ENCODE results near the gene CDC42EP2. TPM values are rescaled to one million over a fixed set of nuclear protein-coding genes. Genes with fewer than 3 reads are reported as not detected.
"Not testable (repeated sequence)": the region's sequence is repeated elsewhere in the genome, so short reads cannot be mapped to it uniquely, and the experiment has no call there.

The CDC42EP2 gene
- total RNA-seq, 5 donors from 2014 or later (not counting 1 experiment from before 2014, with no cell fraction given) = 0.69 to 2.4 (median 0.79) TPM

DNA sequence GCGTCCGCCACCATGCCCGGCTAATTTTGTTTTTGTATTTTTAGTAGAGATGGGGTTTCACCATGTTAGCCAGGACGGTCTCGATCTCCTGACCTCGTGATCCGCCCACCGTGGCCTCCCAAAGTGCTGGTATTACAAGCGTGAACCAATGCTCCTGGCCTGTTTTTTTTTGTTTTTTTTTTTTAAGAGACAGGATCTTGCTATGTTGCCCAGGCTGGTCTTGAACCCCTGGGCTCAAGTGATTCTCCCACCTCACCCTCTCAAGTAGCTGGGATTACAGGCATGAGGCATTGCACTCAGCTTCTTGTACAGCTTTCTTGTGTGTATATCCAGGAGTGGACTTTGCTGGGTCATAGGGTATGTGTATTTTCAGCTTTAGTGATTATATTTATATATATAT, 17.9 kb downstream of the CDC42EP2 start:
- H3K27me3 Mint-ChIP-seq; H3K9me3 Mint-ChIP-seq; H3K9me3 ChIP-seq; H3K4me3 Mint-ChIP-seq; H3K27me3 ChIP-seq (replicated peaks in 1 of 2; ENCODE audit: control insufficient read depth in 2 of 2, extremely low read depth in 1 of 2, insufficient read depth in 2 of 2, low read length in 1 of 2); DNase-seq; H3K27ac ChIP-seq (ENCODE audit: low read length); H3K36me3 ChIP-seq (ENCODE audit: control insufficient read depth in 2 of 2, extremely low read depth in 1 of 2, insufficient read depth in 1 of 2, low read length in 1 of 2); H3K36me3 Mint-ChIP-seq; ATAC-seq (replicated peaks in 1 of 4); H3K27ac Mint-ChIP-seq; H3K4me3 ChIP-seq (ENCODE audit: control insufficient read depth in 1 of 2, extremely low read depth in 1 of 2, low read length in 1 of 2): not testable (repeated sequence)
- ChIA-PET POLR2A (interaction anchor here (0.6 to 0.7 kb wide), 2 partner anchors 1153 to 1784 kb away, joined by 3 to 5 read pairs; no protein-coding TSS in a partner anchor), CTCF (interaction anchor here in 1 of 2 donors (0.6 to 6.6 kb wide), 6 partner anchors 10 to 214 kb away, joined by 3 to 64 read pairs (median 4); partner anchors contain the start of gene CDC42EP2)
- H3K4me1 Mint-ChIP-seq = peaks cover 31 to 35% (median 34%) of the 10 kb centered on the region in 3 donors
- peaks cover 8 to 28% of the 10 kb centered on the region in 2 experiments for H3K4me1 ChIP-seq (ENCODE audit: control insufficient read depth in 1 of 2, extremely low read depth in 1 of 2, insufficient read depth in 2 of 2, low read length in 2 of 2)
- WGBS (ENCODE audit: insufficient coverage) = no CpG with 5 or more reads among the region's 9 CpGs

DNA sequence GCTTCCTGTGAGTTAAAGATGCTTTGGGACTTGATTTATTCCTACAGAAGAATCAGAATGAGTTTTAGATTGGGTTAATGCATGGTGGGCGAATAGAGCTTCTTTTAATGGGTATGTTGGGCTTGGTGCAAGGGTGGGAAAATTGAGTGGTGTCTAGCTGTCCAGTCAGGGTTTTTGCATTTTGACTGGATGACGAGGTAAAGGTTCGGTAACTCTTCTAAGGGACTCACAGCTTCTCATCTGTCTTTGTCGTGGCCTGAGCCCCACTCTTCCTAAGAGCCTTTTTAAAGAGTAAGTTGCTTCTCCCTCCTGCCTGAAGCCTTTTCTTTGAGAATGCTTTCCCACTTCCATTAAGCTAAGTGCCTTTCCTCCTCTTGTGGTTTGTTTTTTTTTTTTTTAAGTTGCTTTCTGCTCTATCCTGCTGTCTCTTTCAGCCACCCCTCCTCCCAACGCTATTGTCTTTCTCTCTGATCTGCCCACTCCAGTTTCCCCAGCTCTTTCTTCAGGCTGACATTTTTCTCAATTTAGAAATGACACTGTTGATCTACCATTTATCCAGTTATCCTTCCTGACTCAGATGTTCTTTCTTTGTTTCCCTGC, 20.1 kb downstream of the CDC42EP2 start:
- Mint-ChIP-seq H3K4me3 (peak overlapping the region; percentile 94 to 99 (median 98)), H3K27ac (peak overlapping the region; percentile 84 to 86), H3K27me3 (no peaks in the 10 kb centered on the region), H3K36me3 (peaks cover 10% of the 10 kb centered on the region), H3K4me1 (peaks cover 43 to 48% (median 46%) of the 10 kb centered on the region in 3 donors), H3K9me3 (no peaks in the 10 kb centered on the region)
- peak overlapping the region; percentile 82 to 96 for H3K4me3 ChIP-seq (ENCODE audit: control insufficient read depth in 1 of 2, extremely low read depth in 1 of 2, low read length in 1 of 2)
- no peak overlapping the region for H3K27ac ChIP-seq (ENCODE audit: low read length)
- peaks cover 0 to 7% of the 10 kb centered on the region in 2 donors for H3K36me3 ChIP-seq (ENCODE audit: control insufficient read depth in 2 of 2, extremely low read depth in 1 of 2, insufficient read depth in 1 of 2, low read length in 1 of 2)
- no peak for DNase-seq
- 7% methylated on average over 4 of the region's 5 CpGs for WGBS (ENCODE audit: insufficient coverage)
- no peak for ATAC-seq (replicated peaks in 1 of 4)
- CTCF ChIA-PET = interaction anchor here (0.6 to 6.6 kb wide), 5 partner anchors 8 to 1050 kb away, joined by 3 to 64 read pairs (median 5); partner anchors contain the start of gene CDC42EP2 (in 2 of the 2)
- POLR2A ChIA-PET = interaction anchor here (0.6 to 1.0 kb wide), 3 partner anchors 11 to 184 kb away, joined by 3 to 4 read pairs (median 3); partner anchors contain the start of gene MALAT1 (in 1 of the 2)
- no peaks in the 10 kb centered on the region for H3K9me3 ChIP-seq
- H3K4me1 ChIP-seq (ENCODE audit: control insufficient read depth in 1 of 2, extremely low read depth in 1 of 2, insufficient read depth in 2 of 2, low read length in 2 of 2) = peaks cover 8 to 39% of the 10 kb centered on the region in 2 experiments
- H3K27me3 ChIP-seq (replicated peaks in 1 of 2; ENCODE audit: control insufficient read depth in 2 of 2, extremely low read depth in 1 of 2, insufficient read depth in 2 of 2, low read length in 1 of 2) = no peaks in the 10 kb centered on the region

DNA sequence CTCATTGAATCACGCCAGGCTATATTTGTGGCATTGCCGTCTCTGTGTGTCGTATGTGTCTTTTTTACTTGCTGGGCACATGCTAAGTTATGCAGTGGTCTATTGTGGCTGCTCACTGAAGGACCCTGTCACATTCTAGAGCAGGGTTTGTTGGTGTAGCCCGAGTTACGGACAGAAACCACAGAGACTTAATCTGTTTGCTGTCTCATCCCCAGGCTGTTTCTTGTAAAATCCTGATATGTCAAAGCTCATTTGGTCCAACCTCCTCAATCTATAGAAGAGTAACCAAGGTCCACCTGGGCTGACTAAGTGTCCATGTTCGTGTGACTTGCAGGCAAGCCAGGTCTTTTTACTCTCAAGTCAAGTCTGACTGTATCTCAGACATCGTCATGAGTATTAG, 24.0 kb downstream of the CDC42EP2 start:
- Mint-ChIP-seq H3K27ac (no peak overlapping the region), H3K4me3 (peak overlapping the region in 1 of 3 donors; percentile 37), H3K27me3 (no peaks in the 10 kb centered on the region), H3K4me1 (peaks cover 37 to 48% (median 46%) of the 10 kb centered on the region in 3 donors), H3K9me3 (no peaks in the 10 kb centered on the region), H3K36me3 (peaks cover 30% of the 10 kb centered on the region)
- no peak overlapping the region for H3K27ac ChIP-seq (ENCODE audit: low read length)
- no peak for ATAC-seq (replicated peaks in 1 of 4)
- ChIA-PET CTCF (interaction anchor here (0.6 to 1.3 kb wide), 4 partner anchors 9 to 11 kb away, joined by 3 to 4 read pairs (median 3); no protein-coding TSS in a partner anchor), POLR2A (interaction anchor here in 1 of 2 donors (0.6 kb wide), 1 partner anchor 1463 kb away, joined by 3 read pairs; no protein-coding TSS in a partner anchor)
- no peak overlapping the region for H3K4me3 ChIP-seq (ENCODE audit: control insufficient read depth in 1 of 2, extremely low read depth in 1 of 2, low read length in 1 of 2)
- H3K9me3 ChIP-seq = no peaks in the 10 kb centered on the region
- H3K36me3 ChIP-seq (ENCODE audit: control insufficient read depth in 2 of 2, extremely low read depth in 1 of 2, insufficient read depth in 1 of 2, low read length in 1 of 2) = peaks cover 4 to 44% of the 10 kb centered on the region in 2 donors
- peaks cover 8 to 33% of the 10 kb centered on the region in 2 experiments for H3K4me1 ChIP-seq (ENCODE audit: control insufficient read depth in 1 of 2, extremely low read depth in 1 of 2, insufficient read depth in 2 of 2, low read length in 2 of 2)
- 90% methylated on average over 3 of the region's 7 CpGs for WGBS (ENCODE audit: insufficient coverage)
- H3K27me3 ChIP-seq (replicated peaks in 1 of 2; ENCODE audit: control insufficient read depth in 2 of 2, extremely low read depth in 1 of 2, insufficient read depth in 2 of 2, low read length in 1 of 2) = no peaks in the 10 kb centered on the region
- no peak for DNase-seq

DNA sequence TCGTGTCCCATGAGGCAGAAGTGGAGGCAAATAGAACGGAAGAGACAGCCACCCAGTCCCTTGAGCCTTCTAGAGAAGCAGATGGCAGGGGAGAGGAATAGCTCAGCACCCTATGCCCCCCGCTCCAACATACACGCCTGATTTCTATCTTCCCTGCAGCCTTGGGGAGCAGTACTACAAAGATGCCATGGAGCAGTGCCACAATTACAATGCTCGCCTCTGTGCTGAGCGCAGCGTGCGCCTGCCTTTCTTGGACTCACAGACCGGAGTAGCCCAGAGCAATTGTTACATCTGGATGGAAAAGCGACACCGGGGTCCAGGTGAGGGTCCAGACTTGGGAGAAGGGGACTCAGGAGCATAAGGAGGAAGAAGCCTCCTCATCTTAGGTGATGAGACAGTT, 25.6 kb downstream of the CDC42EP2 start:
- H3K27me3 Mint-ChIP-seq = no peaks in the 10 kb centered on the region
- ATAC-seq (replicated peaks in 1 of 4) (no peak), DNase-seq (no peak)
- Histone ChIP-seq H3K27me3 (replicated peaks in 1 of 2; ENCODE audit: control insufficient read depth in 2 of 2, extremely low read depth in 1 of 2, insufficient read depth in 2 of 2, low read length in 1 of 2) (no peaks in the 10 kb centered on the region), H3K9me3 (no peaks in the 10 kb centered on the region), H3K4me1 (ENCODE audit: control insufficient read depth in 1 of 2, extremely low read depth in 1 of 2, insufficient read depth in 2 of 2, low read length in 2 of 2) (peaks cover 0 to 24% of the 10 kb centered on the region in 2 experiments), H3K4me3 (ENCODE audit: control insufficient read depth in 1 of 2, extremely low read depth in 1 of 2, low read length in 1 of 2) (no peak overlapping the region), H3K36me3 (ENCODE audit: control insufficient read depth in 2 of 2, extremely low read depth in 1 of 2, insufficient read depth in 1 of 2, low read length in 1 of 2) (peaks cover 16 to 59% of the 10 kb centered on the region in 2 donors), H3K27ac (ENCODE audit: low read length) (no peak overlapping the region)
- H3K4me3 Mint-ChIP-seq = no peak overlapping the region
- peaks cover 26 to 36% (median 35%) of the 10 kb centered on the region in 3 donors for H3K4me1 Mint-ChIP-seq
- no peak overlapping the region for H3K27ac Mint-ChIP-seq
- peaks cover 44% of the 10 kb centered on the region for H3K36me3 Mint-ChIP-seq
- ChIA-PET CTCF (no interaction called here), POLR2A (interaction anchor here in 1 of 2 donors (0.6 kb wide), 1 partner anchor 499 kb away, joined by 3 read pairs; no protein-coding TSS in a partner anchor)
- 97% methylated on average over 9 of the region's 11 CpGs for WGBS (ENCODE audit: insufficient coverage)
- H3K9me3 Mint-ChIP-seq = no peaks in the 10 kb centered on the region

DNA sequence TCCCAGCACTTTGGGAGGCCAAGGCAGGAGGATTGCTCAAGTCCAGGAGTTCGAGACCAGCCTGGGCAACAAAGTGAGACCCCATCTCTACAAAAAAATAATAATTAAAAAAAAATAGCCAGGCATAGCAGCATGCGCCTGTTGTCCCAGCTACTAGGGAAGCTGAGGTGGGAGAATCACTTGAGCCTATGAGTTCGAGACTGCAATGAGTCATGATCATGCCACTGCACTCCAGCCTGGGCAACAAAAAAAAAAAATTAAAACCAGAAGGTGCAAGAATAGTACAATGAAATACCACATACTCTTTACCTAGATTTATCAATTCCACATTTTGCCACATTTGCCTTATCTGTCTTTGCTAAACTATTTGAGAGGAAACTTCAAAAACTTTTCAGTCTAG, 27.2 kb downstream of the CDC42EP2 start:
- Mint-ChIP-seq H3K9me3 (no peaks in the 10 kb centered on the region), H3K27ac (no peak overlapping the region), H3K4me3 (no peak overlapping the region), H3K36me3 (peaks cover 53% of the 10 kb centered on the region), H3K27me3 (no peaks in the 10 kb centered on the region), H3K4me1 (peaks cover 18 to 27% (median 26%) of the 10 kb centered on the region in 3 donors)
- CTCF ChIA-PET = interaction anchor here in 1 of 2 donors (0.7 kb wide), 1 partner anchor 9 kb away, joined by 3 read pairs; no protein-coding TSS in a partner anchor
- no peak overlapping the region for H3K4me3 ChIP-seq (ENCODE audit: control insufficient read depth in 1 of 2, extremely low read depth in 1 of 2, low read length in 1 of 2)
- H3K4me1 ChIP-seq (ENCODE audit: control insufficient read depth in 1 of 2, extremely low read depth in 1 of 2, insufficient read depth in 2 of 2, low read length in 2 of 2) = peaks cover 0 to 14% of the 10 kb centered on the region in 2 experiments
- ATAC-seq (replicated peaks in 1 of 4) = no peak
- no peak overlapping the region for H3K27ac ChIP-seq (ENCODE audit: low read length)
- peaks cover 26 to 76% of the 10 kb centered on the region in 2 donors for H3K36me3 ChIP-seq (ENCODE audit: control insufficient read depth in 2 of 2, extremely low read depth in 1 of 2, insufficient read depth in 1 of 2, low read length in 1 of 2)
- POLR2A ChIA-PET = no interaction called here
- H3K9me3 ChIP-seq = no peaks in the 10 kb centered on the region
- WGBS (ENCODE audit: insufficient coverage) = 100% methylated on average over 1 of the region's 3 CpGs
- H3K27me3 ChIP-seq (replicated peaks in 1 of 2; ENCODE audit: control insufficient read depth in 2 of 2, extremely low read depth in 1 of 2, insufficient read depth in 2 of 2, low read length in 1 of 2) = no peaks in the 10 kb centered on the region
- DNase-seq = no peak

DNA sequence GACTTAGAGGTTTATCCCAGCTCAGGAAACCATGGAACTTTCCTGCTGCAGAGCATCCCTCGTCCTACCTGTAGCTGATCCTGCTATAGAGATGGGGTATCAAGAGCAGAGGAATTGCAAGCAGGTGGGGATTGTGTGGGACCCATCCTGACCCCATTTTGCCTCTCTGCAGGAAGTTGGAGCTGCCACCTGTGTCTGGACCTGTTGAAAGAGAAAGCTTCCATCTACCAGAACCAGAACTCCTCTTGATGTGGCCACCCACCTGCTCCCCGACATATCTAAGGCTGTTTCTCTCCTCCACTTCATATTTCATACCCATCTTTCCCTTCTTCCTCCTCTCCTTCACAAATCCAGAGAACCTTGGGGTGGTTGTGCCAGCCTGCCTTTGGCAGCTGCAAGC, 36.8 kb downstream of the CDC42EP2 start:
- peaks cover 14 to 21% (median 18%) of the 10 kb centered on the region in 3 donors for H3K4me1 Mint-ChIP-seq
- Histone ChIP-seq H3K27ac (ENCODE audit: low read length) (no peak overlapping the region), H3K9me3 (no peaks in the 10 kb centered on the region), H3K27me3 (replicated peaks in 1 of 2; ENCODE audit: control insufficient read depth in 2 of 2, extremely low read depth in 1 of 2, insufficient read depth in 2 of 2, low read length in 1 of 2) (peaks cover 0 to 7% of the 10 kb centered on the region in 2 experiments), H3K4me1 (ENCODE audit: control insufficient read depth in 1 of 2, extremely low read depth in 1 of 2, insufficient read depth in 2 of 2, low read length in 2 of 2) (peaks cover 2 to 20% of the 10 kb centered on the region in 2 experiments), H3K4me3 (ENCODE audit: control insufficient read depth in 1 of 2, extremely low read depth in 1 of 2, low read length in 1 of 2) (no peak overlapping the region), H3K36me3 (ENCODE audit: control insufficient read depth in 2 of 2, extremely low read depth in 1 of 2, insufficient read depth in 1 of 2, low read length in 1 of 2) (peaks cover 12 to 53% of the 10 kb centered on the region in 2 donors)
- CTCF ChIA-PET = interaction anchor here in 1 of 2 donors (1.1 kb wide), 1 partner anchor 19 kb away, joined by 4 read pairs; no protein-coding TSS in a partner anchor
- peaks cover 20% of the 10 kb centered on the region for H3K36me3 Mint-ChIP-seq
- no peak for ATAC-seq (replicated peaks in 1 of 4)
- no peak overlapping the region for H3K4me3 Mint-ChIP-seq
- no peak overlapping the region for H3K27ac Mint-ChIP-seq
- no peaks in the 10 kb centered on the region for H3K27me3 Mint-ChIP-seq
- H3K9me3 Mint-ChIP-seq = no peaks in the 10 kb centered on the region
- POLR2A ChIA-PET = interaction anchor here (0.5 to 0.7 kb wide), 4 partner anchors 174 to 497 kb away, joined by 3 to 9 read pairs (median 7); partner anchors contain the start of gene SCYL1 (in 2 of the 2)
- no peak for DNase-seq
- WGBS (ENCODE audit: insufficient coverage) = 54% methylated on average over 2 of the region's 2 CpGs
